ENCODE results near the gene SLC35F1.

Gene SLC35F1

DNA sequence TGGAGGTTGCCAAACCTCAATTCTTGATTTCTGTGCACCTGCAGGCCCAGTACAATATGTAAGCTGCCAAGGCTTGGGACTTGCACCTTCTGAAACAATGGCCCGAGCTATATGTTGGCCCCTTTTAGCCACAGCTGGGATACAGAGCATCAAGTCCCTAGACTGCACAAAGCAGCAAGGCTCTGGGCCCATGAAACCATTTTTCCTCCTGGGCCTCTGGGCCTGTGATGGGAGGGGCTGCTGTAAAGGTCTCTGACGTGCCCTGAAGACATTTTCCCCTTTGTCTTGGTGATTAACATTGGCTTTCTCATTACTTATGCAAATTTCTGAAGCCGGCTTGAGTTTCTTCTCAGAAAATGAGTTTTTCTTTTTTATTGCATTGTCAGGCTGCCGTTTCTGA is 40.5 kb upstream of the SLC35F1 start:
- ChIA-PET CTCF (interaction anchor here (0.5 to 0.6 kb wide), 2 partner anchors 38 to 351 kb away, joined by 3 read pairs; no protein-coding TSS in a partner anchor), POLR2A (no interaction called here)
- H3K36me3 ChIP-seq (ENCODE audit: control insufficient read depth in 2 of 2, insufficient read depth in 1 of 2, low read length in 2 of 2) = no peaks in the 10 kb centered on the region
- no peak overlapping the region for H3K27ac ChIP-seq (ENCODE audit: extremely low read depth, low read depth, low read length)
- H3K4me3 ChIP-seq (ENCODE audit: low read depth, low read length) = no peak overlapping the region
- H3K4me1 ChIP-seq (ENCODE audit: control insufficient read depth, insufficient read depth, low read length) = no peaks in the 10 kb centered on the region
- H3K9me3 ChIP-seq (ENCODE audit: control insufficient read depth, insufficient read depth, low read depth, low read length) = no peaks in the 10 kb centered on the region
- TF ChIP-seq ZNF658 (tag by site-specific recombination; IDR thresholded peaks at IDR 0.05) = no peak
- TF ChIP-seq ZNF792 (tag by site-specific recombination; IDR thresholded peaks at IDR 0.05) = no peak
- TF ChIP-seq ZNF585B (tag by site-specific recombination; IDR thresholded peaks at IDR 0.05) = peak; percentile 90

DNA sequence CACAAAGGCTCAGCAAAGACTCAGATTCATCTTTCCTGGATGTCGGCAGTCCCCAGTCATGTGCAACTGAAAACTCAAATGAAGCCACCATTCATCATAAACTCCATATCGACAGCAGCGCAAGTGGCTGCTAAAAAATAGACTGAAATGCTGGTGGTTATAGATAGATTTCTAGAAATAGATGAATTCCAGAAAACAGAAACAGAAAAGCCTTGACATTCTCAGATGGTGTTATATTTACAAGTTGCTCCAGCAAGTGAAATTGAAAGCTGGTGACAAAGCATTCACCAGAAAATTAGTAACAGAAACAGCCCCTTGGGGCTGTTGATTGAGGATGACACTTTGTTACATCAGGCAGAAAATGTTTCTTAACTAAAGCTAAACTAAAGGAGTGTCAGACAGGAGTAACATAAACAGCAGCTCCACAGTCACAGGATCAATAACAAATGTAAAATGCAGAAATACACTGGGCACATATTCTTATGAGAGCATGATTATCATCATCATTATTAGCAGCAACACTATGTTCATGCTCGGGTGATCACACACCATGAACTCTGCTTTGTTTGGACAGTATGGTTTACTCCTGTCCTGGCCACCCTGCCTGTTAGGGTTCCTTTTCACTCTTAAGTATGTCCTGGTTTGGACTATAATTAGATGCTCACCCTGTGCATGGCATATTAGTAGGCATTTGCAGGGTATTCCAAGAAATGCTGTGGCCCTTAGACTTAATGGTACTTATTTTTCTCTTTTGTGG is 36.4 kb upstream of the SLC35F1 start:
- no peaks in the 10 kb centered on the region for H3K4me1 ChIP-seq (ENCODE audit: control insufficient read depth, insufficient read depth, low read length)
- POLR2A ChIA-PET = no interaction called here
- H3K9me3 ChIP-seq (ENCODE audit: control insufficient read depth, insufficient read depth, low read depth, low read length) = no peaks in the 10 kb centered on the region
- TF ChIP-seq, protein P1, sequence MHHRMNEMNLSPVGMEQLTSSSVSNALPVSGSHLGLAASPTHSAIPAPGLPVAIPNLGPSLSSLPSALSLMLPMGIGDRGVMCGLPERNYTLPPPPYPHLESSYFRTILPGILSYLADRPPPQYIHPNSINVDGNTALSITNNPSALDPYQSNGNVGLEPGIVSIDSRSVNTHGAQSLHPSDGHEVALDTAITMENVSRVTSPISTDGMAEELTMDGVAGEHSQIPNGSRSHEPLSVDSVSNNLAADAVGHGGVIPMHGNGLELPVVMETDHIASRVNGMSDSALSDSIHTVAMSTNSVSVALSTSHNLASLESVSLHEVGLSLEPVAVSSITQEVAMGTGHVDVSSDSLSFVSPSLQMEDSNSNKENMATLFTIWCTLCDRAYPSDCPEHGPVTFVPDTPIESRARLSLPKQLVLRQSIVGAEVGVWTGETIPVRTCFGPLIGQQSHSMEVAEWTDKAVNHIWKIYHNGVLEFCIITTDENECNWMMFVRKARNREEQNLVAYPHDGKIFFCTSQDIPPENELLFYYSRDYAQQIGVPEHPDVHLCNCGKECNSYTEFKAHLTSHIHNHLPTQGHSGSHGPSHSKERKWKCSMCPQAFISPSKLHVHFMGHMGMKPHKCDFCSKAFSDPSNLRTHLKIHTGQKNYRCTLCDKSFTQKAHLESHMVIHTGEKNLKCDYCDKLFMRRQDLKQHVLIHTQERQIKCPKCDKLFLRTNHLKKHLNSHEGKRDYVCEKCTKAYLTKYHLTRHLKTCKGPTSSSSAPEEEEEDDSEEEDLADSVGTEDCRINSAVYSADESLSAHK (tag by site-specific recombination; IDR thresholded peaks at IDR 0.05) = no peak
- TF ChIP-seq ZNF768 (tag by site-specific recombination; IDR thresholded peaks at IDR 0.05) = no peak
- no peak for TF ChIP-seq BCL11A (tag by site-specific recombination; IDR thresholded peaks at IDR 0.05; ENCODE audit: low read depth)
- TF ChIP-seq ZNF791 (tag by site-specific recombination; IDR thresholded peaks at IDR 0.05) = no peak
- TF ChIP-seq GLIS1 (tag by site-specific recombination; IDR thresholded peaks at IDR 0.05) = no peak
- TF ChIP-seq ZNF292 (tag by site-specific recombination; IDR thresholded peaks at IDR 0.05; ENCODE audit: borderline replicate concordance, low read depth) = no peak
- TF ChIP-seq, protein P2, sequence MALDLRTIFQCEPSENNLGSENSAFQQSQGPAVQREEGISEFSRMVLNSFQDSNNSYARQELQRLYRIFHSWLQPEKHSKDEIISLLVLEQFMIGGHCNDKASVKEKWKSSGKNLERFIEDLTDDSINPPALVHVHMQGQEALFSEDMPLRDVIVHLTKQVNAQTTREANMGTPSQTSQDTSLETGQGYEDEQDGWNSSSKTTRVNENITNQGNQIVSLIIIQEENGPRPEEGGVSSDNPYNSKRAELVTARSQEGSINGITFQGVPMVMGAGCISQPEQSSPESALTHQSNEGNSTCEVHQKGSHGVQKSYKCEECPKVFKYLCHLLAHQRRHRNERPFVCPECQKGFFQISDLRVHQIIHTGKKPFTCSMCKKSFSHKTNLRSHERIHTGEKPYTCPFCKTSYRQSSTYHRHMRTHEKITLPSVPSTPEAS (tag by site-specific recombination; IDR thresholded peaks at IDR 0.05) = no peak
- CTCF ChIA-PET = interaction anchor here (0.6 kb wide), 1 partner anchor 597 kb away, joined by 3 read pairs; no protein-coding TSS in a partner anchor
- H3K36me3 ChIP-seq (ENCODE audit: control insufficient read depth in 2 of 2, insufficient read depth in 1 of 2, low read length in 2 of 2) = no peaks in the 10 kb centered on the region
- no peak overlapping the region for H3K4me3 ChIP-seq (ENCODE audit: low read depth, low read length)
- H3K27ac ChIP-seq (ENCODE audit: extremely low read depth, low read depth, low read length) = no peak overlapping the region

DNA sequence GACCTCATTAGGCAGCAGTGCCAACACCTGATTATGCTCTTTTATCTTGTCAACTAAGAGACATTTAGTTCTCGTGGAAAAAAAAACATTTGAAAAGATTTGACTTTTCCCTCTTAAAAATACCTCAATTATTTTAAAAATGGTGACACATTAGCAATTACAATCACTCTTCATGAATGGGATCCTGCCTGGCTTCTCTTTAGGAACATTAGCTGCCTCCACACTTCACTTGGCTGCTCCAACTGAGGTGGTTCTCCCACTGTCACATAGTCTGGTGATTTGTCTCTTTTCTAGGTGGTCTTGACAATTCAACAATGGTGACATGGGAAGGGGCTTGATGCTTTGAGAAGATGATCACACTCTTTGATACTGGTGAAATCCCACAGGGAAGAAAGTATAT is 26.2 kb upstream of the SLC35F1 start:
- Histone ChIP-seq H3K9me3 (ENCODE audit: control insufficient read depth, insufficient read depth, low read depth, low read length) (no peaks in the 10 kb centered on the region), H3K4me1 (ENCODE audit: control insufficient read depth, insufficient read depth, low read length) (no peaks in the 10 kb centered on the region), H3K36me3 (ENCODE audit: control insufficient read depth in 2 of 2, insufficient read depth in 1 of 2, low read length in 2 of 2) (no peaks in the 10 kb centered on the region), H3K27ac (ENCODE audit: extremely low read depth, low read depth, low read length) (no peak overlapping the region), H3K4me3 (ENCODE audit: low read depth, low read length) (no peak overlapping the region)
- TF ChIP-seq ZNF155 (tag by site-specific recombination; IDR thresholded peaks at IDR 0.05) = no peak
- TF ChIP-seq ZNF10 (tag by site-specific recombination; IDR thresholded peaks at IDR 0.05) = peak; percentile 63; the same call in 1 of the 2 replicates
- no peak for TF ChIP-seq ZFP41 (tag by site-specific recombination; IDR thresholded peaks at IDR 0.05; ENCODE audit: borderline replicate concordance)
- TF ChIP-seq, protein P3, sequence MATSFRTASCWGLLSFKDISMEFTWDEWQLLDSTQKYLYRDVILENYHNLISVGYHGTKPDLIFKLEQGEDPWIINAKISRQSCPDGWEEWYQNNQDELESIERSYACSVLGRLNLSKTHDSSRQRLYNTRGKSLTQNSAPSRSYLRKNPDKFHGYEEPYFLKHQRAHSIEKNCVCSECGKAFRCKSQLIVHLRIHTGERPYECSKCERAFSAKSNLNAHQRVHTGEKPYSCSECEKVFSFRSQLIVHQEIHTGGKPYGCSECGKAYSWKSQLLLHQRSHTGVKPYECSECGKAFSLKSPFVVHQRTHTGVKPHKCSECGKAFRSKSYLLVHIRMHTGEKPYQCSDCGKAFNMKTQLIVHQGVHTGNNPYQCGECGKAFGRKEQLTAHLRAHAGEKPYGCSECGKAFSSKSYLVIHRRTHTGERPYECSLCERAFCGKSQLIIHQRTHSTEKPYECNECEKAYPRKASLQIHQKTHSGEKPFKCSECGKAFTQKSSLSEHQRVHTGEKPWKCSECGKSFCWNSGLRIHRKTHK (tag by site-specific recombination; IDR thresholded peaks at IDR 0.05) = no peak
- POLR2A ChIA-PET = no interaction called here
- CTCF ChIA-PET = no interaction called here
